NCI-H1436 treated with DMSO at 0.1 percent for 48 hours (cell line): ENCODE data around the gene NT5DC4.

Experiments
- DNase-seq: peaks from one replicate; lab custom pipeline; 2025; lab: John Stamatoyannopoulos, UW

Gene NT5DC4

DNA sequence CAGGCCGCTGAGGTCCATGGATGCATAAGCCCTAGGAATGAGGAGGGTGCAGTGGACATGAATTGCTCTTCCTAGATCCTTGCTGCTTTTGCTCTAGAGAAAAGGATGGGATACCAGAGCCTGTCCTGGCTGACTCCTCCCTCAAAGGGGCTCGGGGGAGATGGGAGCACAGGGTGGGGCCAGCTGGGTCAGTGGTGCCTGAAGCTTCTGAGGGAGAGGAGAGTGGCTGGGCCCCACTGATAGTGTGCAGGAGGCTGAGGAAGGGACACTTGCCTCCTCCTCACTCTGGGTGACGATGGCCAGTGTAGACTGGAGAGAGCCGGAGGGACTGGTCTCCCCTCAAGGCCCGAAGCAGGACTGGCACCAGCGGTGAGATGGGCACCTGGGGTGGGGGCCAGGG, at the start of gene NT5DC4:
Gene NT5DC4 (plus strand): TSS at position 236 of the 400 bp plus-strand sequence. CDS start 60 bp downstream, at position 296.
- DNase-seq, result no peak

DNA sequence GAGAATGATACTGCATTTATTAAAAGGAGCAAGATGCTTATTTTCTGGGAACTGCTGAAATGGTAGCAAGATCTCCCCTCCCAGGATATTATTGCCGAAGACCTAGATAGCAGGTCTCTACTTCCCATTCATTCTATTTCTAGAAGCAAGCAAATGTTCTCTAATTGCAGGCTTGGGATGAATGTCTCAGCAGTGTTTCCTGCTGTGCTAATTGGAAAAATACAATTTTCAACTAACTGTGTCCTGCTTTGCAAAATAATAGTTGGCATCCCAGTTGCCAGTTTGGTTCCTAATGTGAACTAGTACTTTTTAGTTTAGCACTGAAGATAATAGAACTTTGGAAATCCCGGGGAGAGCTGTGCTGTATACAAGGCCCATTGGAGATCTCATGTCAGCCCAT, 49.0 kb upstream of the NT5DC4 start:
- no peak for DNase-seq

DNA sequence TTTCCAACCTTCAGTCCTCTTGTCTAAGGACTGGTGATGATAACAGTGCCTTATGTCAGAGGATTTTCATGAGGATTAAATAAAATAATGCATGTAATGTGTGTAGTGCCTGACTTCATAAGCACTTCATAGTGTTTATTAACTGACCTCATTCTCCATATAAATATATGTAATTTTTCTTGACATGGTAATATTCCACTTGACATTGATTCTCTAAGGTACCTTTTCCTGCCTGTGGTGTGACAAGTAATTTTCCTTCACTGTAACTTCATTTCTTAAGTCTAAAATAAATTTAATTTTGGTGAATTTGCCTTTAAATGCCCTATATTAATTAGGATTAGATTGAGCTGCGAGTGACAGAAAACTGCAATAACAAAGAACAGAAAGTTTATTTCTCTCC, 47.8 kb upstream of the NT5DC4 start:
- no peak for DNase-seq

DNA sequence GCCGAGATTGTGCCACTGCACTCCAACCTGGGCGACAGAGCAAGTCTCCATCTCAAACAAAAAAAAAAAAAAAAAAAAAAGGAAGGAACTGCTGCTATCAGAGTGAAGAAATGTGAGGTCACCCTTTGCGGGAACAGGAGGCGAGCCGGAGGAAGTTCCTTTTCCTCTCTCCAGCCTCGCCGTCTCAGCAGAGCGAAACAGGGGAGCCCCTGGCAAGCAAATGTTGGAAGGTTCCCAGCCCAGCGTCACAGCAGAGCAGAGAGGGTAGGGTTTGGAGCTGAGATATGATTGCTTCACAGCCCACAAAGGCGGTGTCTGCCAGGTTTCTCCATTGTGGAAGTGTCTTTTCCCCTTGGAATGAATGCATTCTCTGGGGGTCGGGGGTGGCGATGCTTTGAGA, 46.6 kb upstream of the NT5DC4 start:
- DNase-seq, result no peak

DNA sequence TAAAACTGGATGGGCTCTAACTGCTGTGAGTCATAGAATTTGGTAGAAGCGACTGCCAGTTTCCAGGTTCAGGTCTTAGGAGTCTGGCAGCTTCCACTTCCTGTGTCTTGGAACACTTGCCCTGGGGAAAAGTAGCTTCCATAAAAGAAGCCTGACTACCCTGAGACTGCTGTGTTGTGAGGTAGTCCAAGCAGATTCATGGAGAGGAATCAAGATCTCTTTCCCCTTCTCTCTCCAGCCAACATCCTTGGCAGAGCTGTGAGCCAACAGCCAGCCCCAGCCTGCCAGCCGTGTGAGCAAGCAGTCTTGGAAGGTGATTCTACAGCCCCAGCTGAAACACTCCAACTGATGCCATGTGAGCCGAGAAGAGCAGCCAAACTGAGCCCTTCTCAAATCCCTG, 41.3 kb upstream of the NT5DC4 start:
- no peak for DNase-seq

DNA sequence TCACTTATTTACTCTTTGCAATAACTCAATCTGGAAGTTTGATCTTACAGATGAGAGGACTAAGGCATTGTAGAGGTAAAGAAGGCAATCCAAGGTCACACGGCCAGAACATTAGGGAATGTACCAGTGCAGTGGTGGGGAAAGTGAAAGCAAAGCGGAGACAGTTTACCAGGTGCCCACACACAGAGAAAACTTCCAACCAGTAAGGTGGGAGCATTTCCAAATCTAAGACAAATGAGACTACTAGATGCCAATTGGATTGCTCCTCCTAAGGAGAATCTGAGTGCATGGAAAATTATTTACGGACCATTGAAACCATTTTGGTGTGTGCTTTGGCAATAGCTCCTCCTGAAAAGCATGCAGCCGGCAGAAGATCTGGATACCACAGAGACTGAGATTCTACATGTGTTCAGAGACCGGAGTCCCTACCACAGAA, 40.1 kb upstream of the NT5DC4 start:
- DNase-seq, result no peak

DNA sequence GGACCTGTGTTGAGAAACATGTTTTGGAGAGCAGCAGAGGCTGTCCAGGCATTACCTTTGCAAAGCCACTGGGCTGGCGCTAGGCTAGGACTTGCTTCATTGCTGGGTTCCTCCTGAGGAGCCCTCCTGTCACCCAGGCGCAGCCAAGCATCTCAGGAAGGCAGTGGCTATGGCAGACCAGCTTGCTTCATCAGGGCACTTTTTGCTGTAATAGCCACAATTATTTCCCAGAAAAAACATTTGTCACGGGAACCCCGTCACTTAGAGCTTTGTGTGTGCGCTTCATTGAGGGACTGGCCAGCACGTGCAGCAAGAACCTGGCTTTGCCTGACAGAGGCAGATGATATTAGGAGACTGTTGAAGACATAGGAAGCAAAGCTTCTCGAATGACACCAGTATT, 38.7 kb upstream of the NT5DC4 start:
- no peak for DNase-seq

DNA sequence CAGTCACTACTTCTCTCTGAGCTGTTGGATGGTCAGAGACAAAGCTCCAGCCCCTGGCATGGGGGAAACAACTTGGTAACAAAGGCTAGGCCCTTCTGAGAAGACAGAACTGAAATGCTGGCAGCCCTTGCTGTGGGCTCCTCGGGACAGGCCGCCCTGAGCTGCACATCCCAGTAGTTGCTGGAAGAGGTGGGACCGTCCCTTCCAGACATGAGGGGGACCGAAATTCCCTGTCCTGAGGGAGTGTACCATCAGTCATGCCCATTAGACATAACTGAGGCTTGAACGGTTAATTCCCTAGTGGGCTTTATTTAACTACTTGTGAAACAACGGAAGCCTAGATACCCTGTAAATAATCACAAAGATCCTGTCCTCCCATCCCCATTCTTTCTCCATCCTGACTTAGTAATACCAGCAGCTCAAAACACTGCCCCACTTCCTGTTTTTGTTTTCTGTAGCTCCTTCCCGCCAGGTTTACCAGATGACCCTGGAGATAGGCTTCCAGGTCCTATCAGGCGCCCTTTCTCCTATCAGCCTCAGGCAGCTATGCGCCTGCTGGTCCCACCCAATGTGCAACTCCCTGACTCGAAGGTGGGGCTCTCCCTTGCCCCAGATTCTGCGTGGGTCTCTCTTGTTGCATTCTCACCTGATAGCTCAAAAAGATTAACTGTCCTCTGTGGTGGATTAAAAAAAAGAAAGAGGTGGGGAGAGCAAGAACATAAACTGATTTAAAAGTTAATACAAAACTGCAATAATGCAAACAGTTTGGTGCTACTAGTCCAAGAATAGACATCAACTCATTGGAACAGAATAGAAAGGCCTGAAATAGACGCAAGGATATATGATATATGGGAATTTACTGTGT, 37.0 kb upstream of the NT5DC4 start:
- no peak for DNase-seq

DNA sequence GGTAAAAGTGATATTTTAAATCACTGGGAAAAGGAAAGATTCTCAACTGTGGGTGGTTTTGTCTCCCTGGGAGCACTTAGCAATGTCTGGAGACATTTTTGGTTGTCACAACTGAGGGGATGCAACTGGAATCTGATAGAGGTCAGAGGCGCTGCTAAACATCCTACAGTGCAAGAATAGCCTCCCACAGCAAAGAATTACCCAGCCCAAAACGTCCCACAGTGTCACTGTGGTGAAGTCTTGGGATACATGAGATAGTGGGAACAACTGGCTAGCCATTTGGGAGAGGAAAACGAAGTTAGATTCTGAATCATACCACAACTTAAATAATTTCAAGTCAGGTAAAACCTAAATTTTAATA, 36.4 kb upstream of the NT5DC4 start:
- DNase-seq, result no peak

DNA sequence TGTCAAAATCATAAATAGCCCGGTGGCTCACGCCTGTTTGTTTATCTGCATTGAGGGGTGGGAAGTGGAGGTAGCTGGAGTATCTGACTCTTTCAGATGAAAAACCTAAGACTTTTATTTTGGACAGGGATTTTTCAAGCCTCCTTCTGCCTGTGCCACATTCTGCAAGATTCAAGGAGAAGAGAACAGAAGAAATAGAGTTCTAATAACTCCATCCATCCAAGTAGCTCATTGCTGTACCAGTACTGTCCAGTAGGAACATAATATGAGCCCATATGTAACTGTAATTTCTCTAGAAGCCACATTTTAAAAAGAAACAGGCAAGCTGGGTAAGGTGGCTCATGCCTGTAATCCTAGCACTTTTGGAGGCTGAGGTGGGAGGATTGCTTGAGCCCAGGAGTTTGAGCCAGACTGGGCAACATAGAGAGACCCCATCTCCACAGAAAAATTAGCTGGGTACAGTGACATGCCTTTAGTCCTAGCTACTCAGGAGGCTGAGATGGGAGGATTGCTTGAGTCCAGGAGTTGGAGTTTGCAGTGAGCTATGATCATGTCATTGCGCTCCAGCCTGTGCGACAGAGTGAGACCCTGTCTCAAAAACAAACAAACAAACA, 35.4 kb upstream of the NT5DC4 start:
- no peak for DNase-seq

DNA sequence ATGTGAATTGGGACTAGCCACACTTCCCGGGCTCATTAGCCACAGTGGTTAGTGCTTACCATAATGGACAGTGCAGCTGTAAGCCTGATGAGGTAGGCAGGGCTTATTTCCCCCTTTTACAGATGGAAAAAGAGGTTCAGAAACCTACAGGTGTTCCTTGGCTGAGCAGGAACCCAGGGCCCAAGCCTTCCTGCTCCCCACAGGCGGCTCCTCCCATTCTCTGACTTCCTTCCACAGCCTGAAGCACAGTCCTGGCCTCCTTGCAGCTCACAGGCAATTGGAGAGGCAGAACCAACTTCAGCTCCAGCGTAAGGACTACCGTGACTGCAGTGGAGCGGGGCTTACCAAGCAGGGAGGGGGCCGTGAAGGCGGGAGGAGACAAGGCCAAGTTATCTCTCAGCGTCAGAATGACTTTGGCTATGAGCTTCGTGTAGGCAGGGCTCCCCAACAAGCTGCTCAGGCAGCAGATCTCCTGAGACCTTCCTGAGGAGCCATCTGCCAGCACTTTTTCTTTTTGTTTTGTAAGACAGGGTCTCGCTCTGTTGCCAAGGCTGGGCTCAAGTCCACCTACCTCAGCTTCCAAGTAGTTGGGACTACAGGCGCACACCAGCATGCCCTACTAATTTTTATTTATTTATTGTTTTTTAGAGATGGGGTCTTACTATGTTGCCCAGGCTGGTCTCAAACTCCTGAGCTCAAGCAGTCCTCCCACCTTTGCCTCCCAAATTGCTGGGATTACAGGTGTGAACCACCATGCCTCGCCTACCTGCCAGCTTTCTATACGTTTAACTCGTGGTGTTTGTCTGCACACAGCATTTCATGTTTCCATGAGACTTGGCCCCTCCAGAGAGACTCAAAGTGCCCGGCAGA, 34.2 kb upstream of the NT5DC4 start:
- no peak for DNase-seq

DNA sequence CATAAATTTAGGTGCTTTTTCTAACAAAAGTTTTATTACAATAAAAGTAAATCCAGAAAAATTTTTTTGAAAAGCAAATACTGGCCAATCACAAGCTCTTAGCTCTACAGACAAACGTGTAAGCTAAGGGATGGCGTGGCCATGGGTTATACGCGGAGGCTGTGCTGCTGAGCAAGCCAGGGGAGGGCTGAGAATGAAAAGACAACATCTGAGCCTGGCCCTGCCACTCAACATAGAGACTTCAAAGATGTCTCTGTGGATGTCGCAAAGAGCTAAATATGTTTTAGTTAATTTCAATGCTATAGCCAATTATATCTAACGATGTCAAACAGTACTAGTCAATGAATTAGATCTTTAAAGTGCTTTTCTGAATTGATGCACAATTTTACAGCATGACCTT, 33.3 kb upstream of the NT5DC4 start:
- no peak for DNase-seq

DNA sequence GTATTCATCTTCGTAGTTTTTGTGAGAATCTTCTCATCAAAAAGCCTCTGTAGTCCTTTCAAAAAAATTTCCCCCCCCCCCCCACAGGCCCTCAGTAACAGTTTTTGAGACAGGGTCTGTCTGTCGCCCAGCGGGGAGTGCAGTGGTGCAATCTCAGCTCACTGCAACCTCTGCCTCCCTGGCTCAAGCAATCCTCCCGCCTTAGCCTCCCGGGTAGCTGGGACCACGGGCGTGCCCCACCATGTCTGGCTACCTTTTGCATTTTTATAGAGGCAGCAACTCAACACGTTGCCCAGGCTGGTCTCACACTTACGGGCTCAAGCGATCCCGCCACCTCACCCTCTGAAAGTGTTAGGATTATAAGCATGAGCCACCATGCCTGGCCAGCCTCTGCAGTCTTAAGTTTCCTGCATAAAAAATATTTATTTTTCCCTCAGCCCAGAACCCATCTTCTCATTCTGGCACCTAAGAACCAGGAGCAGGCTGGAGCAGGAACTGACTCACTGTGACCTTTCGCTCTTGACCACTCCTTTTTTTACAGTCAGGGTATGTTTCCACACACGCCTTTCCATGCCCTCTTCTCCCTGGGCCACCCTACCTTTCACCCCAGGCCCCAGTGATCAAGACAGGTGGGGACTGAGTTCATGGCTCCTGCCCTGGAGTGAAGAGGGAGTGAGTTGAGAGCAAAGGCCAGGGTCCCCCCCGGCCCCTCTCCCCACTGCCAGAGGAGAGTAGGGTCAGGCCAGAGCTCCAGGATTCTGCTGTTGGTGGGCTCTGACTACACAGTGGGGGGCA, 32.5 kb upstream of the NT5DC4 start:
- DNase-seq, result no peak

DNA sequence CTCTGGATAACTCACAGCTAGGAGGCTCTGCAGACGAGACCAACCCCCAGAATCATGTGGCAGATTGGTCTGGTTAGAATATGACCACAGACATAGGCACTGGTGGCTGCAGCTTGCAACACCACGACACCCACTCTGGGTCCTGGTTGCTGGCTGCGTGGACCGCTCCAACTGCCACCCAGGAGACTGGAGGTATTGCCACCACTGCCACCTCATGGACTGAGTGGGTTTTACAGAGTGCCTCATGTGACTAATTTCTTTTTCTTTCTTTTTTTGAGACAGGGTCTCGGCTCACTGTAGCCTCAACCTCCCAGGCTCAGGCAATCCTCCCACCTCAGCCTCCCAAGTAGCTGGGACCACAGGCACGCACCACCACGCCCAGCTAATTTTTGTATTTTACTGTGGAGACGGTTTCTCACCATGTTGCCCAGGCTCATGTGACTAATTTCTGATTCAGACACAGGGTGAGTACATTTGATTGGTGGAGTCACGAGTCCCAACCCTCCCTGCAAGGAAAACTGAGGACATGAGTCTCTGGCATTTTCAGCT, 29.9 kb upstream of the NT5DC4 start:
- no peak for DNase-seq

DNA sequence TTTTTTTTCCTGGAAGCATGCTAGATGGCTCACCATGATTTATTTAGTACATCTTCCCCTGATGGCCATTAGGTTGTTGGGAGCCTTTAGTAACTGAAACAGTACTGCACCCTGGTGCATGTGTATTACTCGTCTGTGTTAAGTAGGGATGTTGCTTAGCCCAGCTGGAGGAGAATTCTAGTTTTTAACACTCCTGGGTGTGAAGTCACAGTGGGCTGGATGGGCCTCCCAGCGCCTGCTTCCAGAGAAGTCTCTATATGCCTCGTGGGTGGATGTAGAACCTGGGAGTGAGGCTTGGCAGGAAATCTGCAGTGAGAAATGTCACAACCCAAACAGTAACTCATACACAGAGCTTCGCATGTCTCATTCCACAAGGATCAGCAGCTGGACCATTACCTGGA, 28.9 kb upstream of the NT5DC4 start:
- DNase-seq, result no peak

DNA sequence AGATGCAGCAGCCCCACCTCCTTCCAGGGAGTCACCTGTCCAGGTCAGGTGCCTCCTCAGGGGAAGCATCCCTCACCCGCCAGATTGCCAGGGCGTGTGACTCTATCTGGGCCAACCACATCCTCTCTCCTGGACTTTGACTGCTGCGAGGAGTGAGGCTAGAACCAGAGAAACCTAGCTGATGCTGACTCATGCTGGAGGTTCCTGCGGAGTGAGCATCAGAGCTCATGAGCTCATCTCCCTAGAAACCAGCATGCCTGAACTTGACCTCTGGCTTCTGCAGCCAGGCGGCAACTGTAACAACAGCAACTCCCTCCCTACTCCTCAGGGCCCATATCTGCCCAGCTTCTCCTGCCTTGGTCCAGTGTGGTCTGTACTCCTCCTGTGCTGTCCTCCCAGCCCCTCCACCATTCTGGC, 28.3 kb upstream of the NT5DC4 start:
- peak; percentile 83 for DNase-seq

DNA sequence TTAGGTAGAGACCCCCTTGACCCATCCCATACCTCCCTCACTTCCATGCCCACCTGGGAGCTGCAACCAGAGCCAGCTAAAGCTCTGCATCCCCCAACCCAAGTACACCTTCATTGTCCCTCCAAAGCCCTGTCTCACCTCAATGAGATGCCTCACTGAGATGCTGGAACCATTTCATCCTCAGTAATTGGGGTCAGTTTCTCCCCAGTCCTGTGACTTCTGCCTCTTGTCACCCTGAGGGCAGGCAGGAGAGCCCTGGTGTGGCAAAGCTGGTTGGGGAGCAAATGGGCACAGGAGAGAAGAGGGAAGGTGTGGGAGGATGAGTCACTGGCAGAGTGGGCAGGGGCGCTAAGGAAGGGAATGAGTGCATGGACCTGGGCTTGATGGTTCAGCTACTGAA, 27.9 kb upstream of the NT5DC4 start:
- DNase-seq, result no peak

DNA sequence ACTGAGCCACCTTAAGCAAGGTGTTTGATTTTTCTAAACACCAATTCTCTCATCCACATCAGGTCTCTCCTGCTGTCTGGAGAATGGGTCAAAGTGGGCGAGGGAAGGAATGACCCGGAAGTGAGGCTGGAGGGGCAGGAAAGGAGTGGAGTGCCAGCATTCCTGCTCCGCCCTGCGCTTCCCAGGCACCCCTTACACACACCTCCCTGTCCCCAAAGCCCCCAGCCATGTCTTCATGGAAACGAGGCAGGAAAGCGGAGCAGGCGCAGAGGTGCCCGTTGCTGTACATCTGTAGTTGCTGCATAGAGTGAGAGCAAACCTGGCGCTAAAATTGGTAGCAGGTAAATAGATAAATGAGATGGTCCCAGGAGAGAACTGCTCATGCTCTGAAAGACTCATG, 27.2 kb upstream of the NT5DC4 start:
- no peak for DNase-seq

DNA sequence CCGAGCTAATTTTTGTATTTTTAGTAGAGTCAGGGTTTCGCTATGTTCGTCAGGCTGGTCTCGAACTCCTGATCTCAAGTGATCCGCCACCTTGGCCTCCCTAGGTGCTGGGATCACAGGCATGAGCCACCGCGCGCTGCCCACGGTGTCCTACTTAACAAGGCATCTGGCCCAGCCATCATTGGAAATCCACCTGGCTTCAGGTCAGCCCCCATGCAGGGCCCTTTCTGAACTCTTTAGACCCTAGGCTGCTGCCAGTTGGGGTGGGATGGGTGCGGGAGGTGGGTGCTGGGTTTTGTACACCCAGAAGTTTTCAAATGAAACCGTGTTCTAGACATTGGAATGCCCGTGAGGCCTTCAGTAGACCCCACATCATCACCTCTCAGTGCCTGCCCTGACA, 26.6 kb upstream of the NT5DC4 start:
- no peak for DNase-seq

DNA sequence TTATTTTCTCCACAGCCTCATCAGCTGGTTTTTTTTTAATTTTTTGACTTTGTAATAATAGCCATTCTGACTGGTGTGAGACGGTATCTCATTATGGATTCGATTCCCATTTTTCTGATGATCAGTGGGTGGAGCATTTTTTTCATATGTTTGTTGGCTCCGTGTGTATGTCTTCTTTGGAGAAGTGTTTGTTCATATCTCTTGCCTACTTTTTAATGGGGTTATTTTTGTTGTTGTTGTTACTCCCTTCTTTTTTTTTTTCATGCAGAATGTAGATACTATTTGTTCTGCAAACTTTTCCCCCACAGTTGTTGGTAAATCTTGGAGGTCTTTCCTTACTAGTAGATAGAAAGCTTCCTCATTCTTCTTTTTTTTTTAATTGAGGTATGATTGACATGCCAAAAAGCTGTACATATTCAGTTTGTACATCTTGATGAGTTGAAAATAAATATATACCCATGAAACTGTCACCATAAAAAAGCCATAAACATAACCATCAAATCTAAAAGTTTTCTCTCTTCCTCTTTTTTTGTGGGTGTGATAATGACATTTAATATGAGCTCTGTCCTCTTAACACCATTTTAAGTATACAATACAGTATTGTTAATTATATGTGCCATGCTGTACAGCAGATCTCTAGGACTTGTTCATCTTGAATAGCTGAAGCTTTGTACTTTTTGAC, 21.8 kb upstream of the NT5DC4 start:
- DNase-seq, result no peak
